ENCODE data around the gene APP. TPM values are rescaled to one million over a fixed set of nuclear protein-coding genes. Genes with fewer than 3 reads are reported as not detected.

The APP gene
- total and polyA plus RNA-seq, 10 of the 15 experiments (the other 5 are each of a cell fraction or from before 2014, with no cell fraction given), result 8.8 to 94.9 (median 51.0) TPM

DNA sequence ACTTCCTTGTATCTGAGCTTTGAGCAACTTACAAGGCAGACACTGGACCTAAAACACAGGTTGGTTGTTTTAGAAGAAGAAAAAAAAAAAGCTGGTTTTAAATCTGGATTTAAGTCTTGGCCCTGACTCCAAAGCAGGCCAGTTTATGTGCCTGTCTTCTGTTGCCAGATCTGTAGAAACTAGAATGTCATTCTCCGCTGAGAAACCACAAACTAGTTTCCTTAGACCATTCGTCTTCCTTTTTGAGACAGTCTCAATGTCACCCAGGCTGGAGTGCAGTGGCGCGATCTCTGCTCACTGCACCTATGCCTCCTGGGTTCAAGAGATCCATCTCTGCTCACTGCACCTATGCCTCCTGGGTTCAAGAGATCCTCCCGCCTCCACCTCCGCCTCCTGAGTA is 33.9 kb downstream of the APP start (continued):
- no peak for TF ChIP-seq RB1 (IDR thresholded peaks at IDR 0.05; ENCODE audit: borderline replicate concordance)
- TF ChIP-seq CBX3 (IDR thresholded peaks at IDR 0.05; ENCODE audit: borderline replicate concordance, low read depth), result no peak
- TF ChIP-seq CREM (IDR thresholded peaks at IDR 0.05; ENCODE audit: low read depth), result 0 out of 2 replicates have a peak, but pooled peaks have one; percentile 53
- TF ChIP-seq NBN (IDR thresholded peaks at IDR 0.05), result no peak
- no peak for TF ChIP-seq POU2F2 (IDR thresholded peaks at IDR 0.05; ENCODE audit: borderline replicate concordance, low read depth, low read length)
- TF ChIP-seq, protein P1, sequence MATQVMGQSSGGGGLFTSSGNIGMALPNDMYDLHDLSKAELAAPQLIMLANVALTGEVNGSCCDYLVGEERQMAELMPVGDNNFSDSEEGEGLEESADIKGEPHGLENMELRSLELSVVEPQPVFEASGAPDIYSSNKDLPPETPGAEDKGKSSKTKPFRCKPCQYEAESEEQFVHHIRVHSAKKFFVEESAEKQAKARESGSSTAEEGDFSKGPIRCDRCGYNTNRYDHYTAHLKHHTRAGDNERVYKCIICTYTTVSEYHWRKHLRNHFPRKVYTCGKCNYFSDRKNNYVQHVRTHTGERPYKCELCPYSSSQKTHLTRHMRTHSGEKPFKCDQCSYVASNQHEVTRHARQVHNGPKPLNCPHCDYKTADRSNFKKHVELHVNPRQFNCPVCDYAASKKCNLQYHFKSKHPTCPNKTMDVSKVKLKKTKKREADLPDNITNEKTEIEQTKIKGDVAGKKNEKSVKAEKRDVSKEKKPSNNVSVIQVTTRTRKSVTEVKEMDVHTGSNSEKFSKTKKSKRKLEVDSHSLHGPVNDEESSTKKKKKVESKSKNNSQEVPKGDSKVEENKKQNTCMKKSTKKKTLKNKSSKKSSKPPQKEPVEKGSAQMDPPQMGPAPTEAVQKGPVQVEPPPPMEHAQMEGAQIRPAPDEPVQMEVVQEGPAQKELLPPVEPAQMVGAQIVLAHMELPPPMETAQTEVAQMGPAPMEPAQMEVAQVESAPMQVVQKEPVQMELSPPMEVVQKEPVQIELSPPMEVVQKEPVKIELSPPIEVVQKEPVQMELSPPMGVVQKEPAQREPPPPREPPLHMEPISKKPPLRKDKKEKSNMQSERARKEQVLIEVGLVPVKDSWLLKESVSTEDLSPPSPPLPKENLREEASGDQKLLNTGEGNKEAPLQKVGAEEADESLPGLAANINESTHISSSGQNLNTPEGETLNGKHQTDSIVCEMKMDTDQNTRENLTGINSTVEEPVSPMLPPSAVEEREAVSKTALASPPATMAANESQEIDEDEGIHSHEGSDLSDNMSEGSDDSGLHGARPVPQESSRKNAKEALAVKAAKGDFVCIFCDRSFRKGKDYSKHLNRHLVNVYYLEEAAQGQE (IDR thresholded peaks at IDR 0.05; ENCODE audit: low read depth, low read length), result no peak
- TF ChIP-seq RELA (IDR thresholded peaks at IDR 0.05; ENCODE audit: borderline replicate concordance, partially characterized antibody), result no peak
- peak; percentile 36; the same call in 1 of the 2 replicates for TF ChIP-seq EED (IDR thresholded peaks at IDR 0.05; ENCODE audit: low read depth)
- TF ChIP-seq WRNIP1 (IDR thresholded peaks at IDR 0.05; ENCODE audit: borderline replicate concordance, low read depth, low read length), result no peak
- TF ChIP-seq HSF1 (IDR thresholded peaks at IDR 0.05; ENCODE audit: low read depth, low read length), result no peak
- no peak for TF ChIP-seq POLR2AphosphoS5 (IDR thresholded peaks at IDR 0.05; ENCODE audit: low read length)
- no peak for TF ChIP-seq MAX (IDR thresholded peaks at IDR 0.05; ENCODE audit: low read depth, low read length)
- TF ChIP-seq EZH2 (IDR thresholded peaks at IDR 0.05; ENCODE audit: borderline replicate concordance, control insufficient read depth, low read depth, low read length), result no peak
- peak; percentile 72 for TF ChIP-seq IRF4 (IDR thresholded peaks at IDR 0.05; ENCODE audit: low read depth, low read length)
- TF ChIP-seq NFXL1 (IDR thresholded peaks at IDR 0.05; ENCODE audit: borderline replicate concordance), result no peak
- TF ChIP-seq, protein P2, sequence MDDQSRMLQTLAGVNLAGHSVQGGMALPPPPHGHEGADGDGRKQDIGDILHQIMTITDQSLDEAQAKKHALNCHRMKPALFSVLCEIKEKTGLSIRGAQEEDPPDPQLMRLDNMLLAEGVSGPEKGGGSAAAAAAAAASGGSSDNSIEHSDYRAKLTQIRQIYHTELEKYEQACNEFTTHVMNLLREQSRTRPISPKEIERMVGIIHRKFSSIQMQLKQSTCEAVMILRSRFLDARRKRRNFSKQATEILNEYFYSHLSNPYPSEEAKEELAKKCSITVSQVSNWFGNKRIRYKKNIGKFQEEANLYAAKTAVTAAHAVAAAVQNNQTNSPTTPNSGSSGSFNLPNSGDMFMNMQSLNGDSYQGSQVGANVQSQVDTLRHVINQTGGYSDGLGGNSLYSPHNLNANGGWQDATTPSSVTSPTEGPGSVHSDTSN (IDR thresholded peaks at IDR 0.05; ENCODE audit: insufficient replicate concordance, low read depth, low read length), result peak; percentile 80
- TF ChIP-seq ATF7 (IDR thresholded peaks at IDR 0.05; ENCODE audit: low read depth), result 0 out of 2 replicates have a peak, but pooled peaks have one; percentile 29
- no peak for TF ChIP-seq BCLAF1 (IDR thresholded peaks at IDR 0.05)
- no peak for TF ChIP-seq USF1 (IDR thresholded peaks at IDR 0.05; ENCODE audit: borderline replicate concordance, extremely low read length, insufficient read depth, low read depth, low read length)
- TF ChIP-seq MTA2 (IDR thresholded peaks at IDR 0.05; ENCODE audit: low read depth), result no peak
- no peak for TF ChIP-seq NR2F1 (conservative IDR thresholded peaks at IDR 0.05)

Measured in GM12878 (cell line).